Tibial nerve (tissue), 4 donors: ENCODE data around the gene FFAR1. TPM values are rescaled to one million over a fixed set of nuclear protein-coding genes. Genes with fewer than 3 reads are reported as not detected.

Source experiments
- DNase-seq, 2 donors: peaks; one replicate each; pipeline ENCODE4 v3.0.0-alpha.2; 2019; ENCODE audit warnings: low spot score in 2 of 2
- H3K27ac ChIP-seq, 4 donors: fragments of 200-600 bp; sonication (generic) in 3 of 4; one replicate each; pipeline ENCODE4 v1.5.1; 2017 to 2019; ENCODE audit warnings: mild to moderate bottlenecking in 1 of 4
- H3K27me3 ChIP-seq, 2 donors: fragments of 200-600 bp; sonication (generic) in 1 of 2; one replicate each; pipeline versions ENCODE4 v1.5.1 to v1.6.0; 2017 to 2019
- H3K36me3 ChIP-seq, 3 donors: fragments of 200-600 bp; sonication (generic); one replicate each; pipeline ENCODE4 v1.5.1; 2018 to 2019
- H3K4me1 ChIP-seq, 4 donors: fragments of 200-600 bp; sonication (generic) in 3 of 4; one replicate each; pipeline ENCODE4 v1.5.1; 2017 to 2019
- H3K4me3 ChIP-seq, 4 donors: fragments of 200-600 bp; sonication (generic) in 3 of 4; one replicate each; pipeline ENCODE4 v1.5.1; 2017 to 2019; ENCODE audit warnings: mild to moderate bottlenecking in 1 of 4, moderate library complexity in 1 of 4
- H3K9me3 ChIP-seq, 4 donors: fragments of 200-600 bp; sonication (generic) in 3 of 4; one replicate each; pipeline ENCODE4 v1.5.1; 2017 to 2019
- EP300 ChIP-seq, 2 donors: sonication (generic); formaldehyde crosslinking; IDR thresholded peaks; one replicate each; pipeline ENCODE4 v1.6.1; 2017; ENCODE audit warnings: antibody characterized with exemption in 2 of 2, mild to moderate bottlenecking in 1 of 2
- POLR2A ChIP-seq, 2 donors: fragments of 450-650 bp; IDR thresholded peaks; one replicate each; pipeline ENCODE4 v1.6.1; 2017; ENCODE audit warnings: antibody characterized with exemption in 2 of 2, mild to moderate bottlenecking in 2 of 2, moderate library complexity in 2 of 2
- WGBS, 2 donors: methylation state at CpG; one replicate each; pipeline ENCODE4 v1.1.5; 2018; 5-methylcytosine and 5-hydroxymethylcytosine counted together
- total RNA-seq, 4 donors: library from RNA; depleted of rRNA; stranded (reverse); fragments of >200 nt; gene quantifications; one replicate each; pipeline ENCODE4 v1.1.0, GENCODE V29; 2016
- TF ChIP-seq, protein P1 (sequence below), 5 experiments: fragments of 200-600 bp in 3 of 5; fragments of 450-650 bp in 2 of 5; sonication (generic) in 3 of 5; IDR thresholded peaks; one replicate each; pipeline ENCODE4 v1.5.1; 2016 to 2019; ENCODE audit warnings: antibody characterized with exemption in 5 of 5, mild to moderate bottlenecking in 3 of 5, moderate library complexity in 2 of 5

FFAR1 gene
- total RNA-seq, 4 donors from 2014 or later = 0.59 TPM; not detected in 3

DNA sequence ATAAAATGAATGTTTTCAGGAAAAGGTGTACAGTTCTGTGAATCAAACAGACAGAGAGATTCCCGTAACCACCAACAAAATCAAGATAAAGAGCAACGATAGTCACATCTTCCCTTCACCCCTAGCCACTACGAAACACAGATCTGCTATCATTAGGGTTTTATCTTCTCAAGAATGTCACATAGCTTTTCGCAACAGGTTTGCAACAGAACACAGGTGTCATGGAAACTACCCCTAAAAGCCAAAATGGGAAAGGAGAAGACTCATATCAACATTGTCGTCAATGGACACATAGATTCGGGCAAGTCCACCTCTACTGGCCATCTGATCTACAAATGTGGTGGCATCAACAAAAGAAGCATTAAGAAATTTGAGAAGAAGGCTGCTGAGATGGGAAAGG, 34.2 kb downstream of the FFAR1 start:
- Histone ChIP-seq H3K9me3 (peaks cover 0 to 22% (median 0%) of the 10 kb centered on the region in 4 donors), H3K27me3 (no peaks in the 10 kb centered on the region), H3K4me1 (no peaks in the 10 kb centered on the region), H3K4me3 (no peak overlapping the region), H3K36me3 (no peaks in the 10 kb centered on the region), H3K27ac (no peak overlapping the region)
- TF ChIP-seq EP300 (IDR thresholded peaks at IDR 0.05) = no peak
- TF ChIP-seq POLR2A (IDR thresholded peaks at IDR 0.05) = no peak
- TF ChIP-seq, protein P1, sequence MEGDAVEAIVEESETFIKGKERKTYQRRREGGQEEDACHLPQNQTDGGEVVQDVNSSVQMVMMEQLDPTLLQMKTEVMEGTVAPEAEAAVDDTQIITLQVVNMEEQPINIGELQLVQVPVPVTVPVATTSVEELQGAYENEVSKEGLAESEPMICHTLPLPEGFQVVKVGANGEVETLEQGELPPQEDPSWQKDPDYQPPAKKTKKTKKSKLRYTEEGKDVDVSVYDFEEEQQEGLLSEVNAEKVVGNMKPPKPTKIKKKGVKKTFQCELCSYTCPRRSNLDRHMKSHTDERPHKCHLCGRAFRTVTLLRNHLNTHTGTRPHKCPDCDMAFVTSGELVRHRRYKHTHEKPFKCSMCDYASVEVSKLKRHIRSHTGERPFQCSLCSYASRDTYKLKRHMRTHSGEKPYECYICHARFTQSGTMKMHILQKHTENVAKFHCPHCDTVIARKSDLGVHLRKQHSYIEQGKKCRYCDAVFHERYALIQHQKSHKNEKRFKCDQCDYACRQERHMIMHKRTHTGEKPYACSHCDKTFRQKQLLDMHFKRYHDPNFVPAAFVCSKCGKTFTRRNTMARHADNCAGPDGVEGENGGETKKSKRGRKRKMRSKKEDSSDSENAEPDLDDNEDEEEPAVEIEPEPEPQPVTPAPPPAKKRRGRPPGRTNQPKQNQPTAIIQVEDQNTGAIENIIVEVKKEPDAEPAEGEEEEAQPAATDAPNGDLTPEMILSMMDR (IDR thresholded peaks at IDR 0.05) = no peak
- DNase-seq = no peak
- 93 to 97% methylated on average over 6 of the region's 6 CpGs for WGBS, 2 donors

DNA sequence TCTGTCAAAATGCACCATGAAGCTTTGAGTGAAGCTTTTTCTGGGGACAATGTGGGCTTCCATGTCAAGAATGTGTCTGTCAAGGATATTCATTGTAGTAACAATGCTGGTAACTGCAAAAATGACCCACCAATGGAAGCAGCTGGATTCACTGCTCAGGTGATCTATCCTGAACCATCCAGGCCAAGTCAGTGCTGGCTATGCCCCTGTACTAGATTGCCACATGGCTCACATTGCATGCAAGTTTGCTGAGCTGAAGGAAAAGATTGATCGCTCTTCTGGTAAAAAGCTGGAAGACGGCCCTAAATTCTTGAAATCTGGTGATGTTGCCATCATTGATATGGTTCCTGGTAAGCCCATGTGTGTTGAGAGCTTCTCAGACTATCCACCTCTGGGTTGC, 35.8 kb downstream of the FFAR1 start:
- no peaks in the 10 kb centered on the region for H3K27me3 ChIP-seq
- H3K4me1 ChIP-seq = no peaks in the 10 kb centered on the region
- DNase-seq = no peak
- WGBS, 2 donors = 91 to 92% methylated on average over 2 of the region's 2 CpGs
- H3K9me3 ChIP-seq = peaks cover 0 to 17% (median 0%) of the 10 kb centered on the region in 4 donors
- no peaks in the 10 kb centered on the region for H3K36me3 ChIP-seq
- H3K4me3 ChIP-seq = no peak overlapping the region
- H3K27ac ChIP-seq = no peak overlapping the region
- TF ChIP-seq EP300 (IDR thresholded peaks at IDR 0.05) (no peak), POLR2A (IDR thresholded peaks at IDR 0.05) (no peak)
- TF ChIP-seq, protein P1 (IDR thresholded peaks at IDR 0.05) = no peak

DNA sequence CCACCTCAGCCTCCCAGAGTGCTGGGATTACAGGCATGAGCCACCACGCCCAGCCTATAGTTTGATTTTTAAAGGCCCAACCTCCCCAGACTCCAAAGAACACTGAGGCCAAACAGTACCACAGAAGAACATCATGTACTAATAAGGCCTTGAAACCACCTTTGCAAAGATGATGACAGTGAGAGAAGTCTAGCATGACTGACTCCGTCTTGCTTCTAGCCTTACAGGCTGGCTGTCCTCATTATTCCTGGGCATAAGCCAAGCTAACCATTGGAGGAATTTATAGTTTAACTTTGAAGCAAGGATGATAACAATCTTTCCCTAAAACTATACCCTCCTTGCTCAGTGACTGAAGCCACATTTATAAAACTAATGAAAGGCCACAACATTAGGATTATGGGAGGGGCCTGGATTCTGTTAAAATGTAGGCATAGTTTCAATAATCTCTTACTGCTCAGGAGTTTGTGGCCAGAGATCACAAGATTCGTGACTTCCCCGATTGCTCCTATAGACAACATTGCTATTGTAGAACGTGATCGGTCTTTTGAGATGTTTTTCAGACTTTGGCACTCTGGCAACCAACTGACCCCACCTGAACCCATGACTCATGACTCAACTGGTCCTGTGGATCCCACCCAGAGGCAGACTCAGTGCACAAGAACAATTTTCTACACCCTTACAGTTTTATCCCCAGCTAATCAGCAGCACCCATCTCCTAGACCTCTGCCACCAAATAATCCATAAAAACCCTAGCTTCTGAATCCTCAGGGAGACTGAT, 40.8 kb downstream of the FFAR1 start:
- no peak overlapping the region for H3K27ac ChIP-seq
- TF ChIP-seq POLR2A (IDR thresholded peaks at IDR 0.05) (no peak), EP300 (IDR thresholded peaks at IDR 0.05) (no peak)
- TF ChIP-seq, protein P1 (IDR thresholded peaks at IDR 0.05) = no peak
- peaks cover 0 to 13% (median 0%) of the 10 kb centered on the region in 4 donors for H3K9me3 ChIP-seq
- no peak for DNase-seq
- H3K36me3 ChIP-seq = no peaks in the 10 kb centered on the region
- no peaks in the 10 kb centered on the region for H3K4me1 ChIP-seq
- WGBS, 2 donors = 88 to 94% methylated on average over 6 of the region's 6 CpGs
- H3K4me3 ChIP-seq = no peak overlapping the region
- no peaks in the 10 kb centered on the region for H3K27me3 ChIP-seq

DNA sequence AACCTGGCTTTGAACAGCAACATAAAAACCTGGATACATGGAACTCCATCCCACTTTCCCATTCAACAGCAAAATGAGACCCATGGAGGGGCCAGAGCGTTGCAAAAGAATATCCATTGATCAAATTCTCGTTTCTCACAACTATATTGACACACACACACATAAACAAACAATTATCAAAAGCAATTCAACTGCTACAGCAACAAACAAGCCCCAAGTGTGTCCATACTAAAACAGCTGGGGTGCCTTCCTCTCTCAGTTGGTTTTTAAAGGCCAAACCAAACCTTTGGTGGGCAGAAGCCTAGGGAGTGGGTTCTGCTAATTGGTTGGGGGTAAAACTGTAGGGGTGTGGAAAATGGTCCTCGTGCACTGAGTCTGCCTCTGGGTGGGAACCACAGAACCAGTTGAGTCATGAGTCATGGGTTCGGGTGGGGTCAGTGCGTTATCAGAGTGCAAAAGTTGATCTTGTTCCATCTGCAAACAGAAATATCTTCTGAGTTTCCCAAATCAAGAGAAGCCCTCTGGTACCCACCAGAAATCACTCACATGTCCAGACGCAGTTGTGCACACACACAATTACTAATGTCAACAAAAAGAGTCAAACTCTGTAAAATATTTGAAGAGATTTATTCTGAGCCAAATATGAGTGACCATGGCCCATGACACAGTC, 41.6 kb downstream of the FFAR1 start:
- no peak for DNase-seq
- H3K27me3 ChIP-seq = no peaks in the 10 kb centered on the region
- no peaks in the 10 kb centered on the region for H3K4me1 ChIP-seq
- H3K4me3 ChIP-seq = no peak overlapping the region
- no peak overlapping the region for H3K27ac ChIP-seq
- WGBS, 2 donors = 54 to 59% methylated on average over 6 of the region's 6 CpGs
- peaks cover 0 to 13% (median 0%) of the 10 kb centered on the region in 4 donors for H3K9me3 ChIP-seq
- TF ChIP-seq EP300 (IDR thresholded peaks at IDR 0.05) (no peak), POLR2A (IDR thresholded peaks at IDR 0.05) (no peak)
- TF ChIP-seq, protein P1 (IDR thresholded peaks at IDR 0.05) = no peak
- no peaks in the 10 kb centered on the region for H3K36me3 ChIP-seq
